ENCODE results near the gene UBE2Z.
A peak's percentile ranks its signal among the peaks of the same experiment; 100 is the strongest.

The UBE2Z gene

GRCh38 chr17:48970865-48971687 is 62.9 kb downstream of the UBE2Z start:
- ChIA-PET POLR2A (ENCODE audit: low non-redundant PET) (no interaction called here), CTCF (interaction anchor here (1.0 to 1.1 kb wide), 2 partner anchors 11 to 44 kb away, joined by 3 read pairs; no protein-coding TSS in a partner anchor)
- DNase-seq (ENCODE audit: low spot score), result no peak
- no peak for TF ChIP-seq CTCF (conservative IDR thresholded peaks at IDR 0.05; ENCODE audit: low read depth)
- peak overlapping the region; percentile 83 for H3K27ac ChIP-seq

DNA sequence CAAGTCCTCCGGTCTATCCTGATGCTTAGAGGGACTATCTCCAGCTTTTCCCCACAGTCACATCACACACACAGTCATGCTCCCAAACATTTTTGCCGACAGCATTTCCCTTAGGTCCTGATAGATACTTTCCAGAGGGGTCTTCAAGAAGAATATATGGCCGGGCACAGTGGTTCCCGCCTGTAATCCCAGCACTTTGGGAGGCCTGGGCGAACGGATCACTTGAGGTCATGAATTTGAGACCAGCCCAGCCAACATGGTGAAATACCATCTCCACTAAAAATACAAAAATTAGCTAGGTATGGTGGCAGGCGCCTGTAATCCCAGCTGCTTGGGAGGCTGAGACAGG is 64.5 kb downstream of the UBE2Z start:
- peak overlapping the region; percentile 83 for H3K27ac ChIP-seq
- DNase-seq (ENCODE audit: low spot score), result no peak
- ChIA-PET CTCF (interaction anchor here (0.6 to 1.0 kb wide), 4 partner anchors 12 to 241 kb away, joined by 3 read pairs; no protein-coding TSS in a partner anchor), POLR2A (ENCODE audit: low non-redundant PET) (no interaction called here)
- TF ChIP-seq CTCF (conservative IDR thresholded peaks at IDR 0.05; ENCODE audit: low read depth), result no peak

DNA sequence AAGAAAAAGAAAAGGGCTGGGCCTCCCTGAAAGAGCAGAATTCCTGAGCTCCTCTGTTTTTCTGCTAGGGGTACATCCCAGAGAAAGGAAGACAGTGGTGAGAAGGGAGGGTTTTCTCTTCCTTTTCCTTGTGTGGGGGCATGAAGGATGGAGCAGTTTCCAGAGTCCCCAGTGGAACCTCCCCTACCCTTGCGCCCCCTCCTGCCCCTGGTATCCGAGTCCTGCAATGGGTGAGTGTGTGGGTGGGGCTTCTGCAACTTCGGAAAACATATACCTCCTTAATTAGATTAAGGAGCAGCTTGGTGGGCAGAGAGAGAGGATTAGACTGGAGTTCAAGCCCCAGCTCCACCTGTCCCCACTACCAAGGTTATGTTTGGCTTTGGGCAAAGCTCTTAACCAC is 65.6 kb downstream of the UBE2Z start:
- peak overlapping the region; percentile 83; the same call in 1 of the 2 replicates for H3K27ac ChIP-seq
- CTCF ChIA-PET, result interaction anchor here (0.6 to 0.8 kb wide), 2 partner anchors 31 to 149 kb away, joined by 3 to 4 read pairs; no protein-coding TSS in a partner anchor
- no peak for TF ChIP-seq CTCF (conservative IDR thresholded peaks at IDR 0.05; ENCODE audit: low read depth)
- POLR2A ChIA-PET (ENCODE audit: low non-redundant PET), result no interaction called here
- no peak for DNase-seq (ENCODE audit: low spot score)
